Ureter (tissue), 1 donor: Measurements from ENCODE around the gene ENOX1. TPM values are rescaled to one million over a fixed set of nuclear protein-coding genes. Genes with fewer than 3 reads are reported as not detected.

Experiments used
- DNase-seq: peaks from one replicate; pipeline ENCODE4 v3.0.0-alpha.2; 2020; ENCODE audit warnings: low spot score
- total RNA-seq: library from RNA; stranded (reverse); gene quantifications from one replicate; pipeline ENCODE4 v1.2.4, GENCODE V29; 2023
- donor health status: DM: yes; HTN: yes; CAD: no.

The ENOX1 gene
- total RNA-seq, 1 donor from 2014 or later: 7.1 TPM

GRCh38 chr13:43289470-43290255 is 497.1 kb downstream of the ENOX1 start:
- DNase-seq: no peak

- no peak for DNase-seq
Observed at GRCh38 chr13:43286751-43287150, 500.0 kb downstream of the ENOX1 start.

DNA sequence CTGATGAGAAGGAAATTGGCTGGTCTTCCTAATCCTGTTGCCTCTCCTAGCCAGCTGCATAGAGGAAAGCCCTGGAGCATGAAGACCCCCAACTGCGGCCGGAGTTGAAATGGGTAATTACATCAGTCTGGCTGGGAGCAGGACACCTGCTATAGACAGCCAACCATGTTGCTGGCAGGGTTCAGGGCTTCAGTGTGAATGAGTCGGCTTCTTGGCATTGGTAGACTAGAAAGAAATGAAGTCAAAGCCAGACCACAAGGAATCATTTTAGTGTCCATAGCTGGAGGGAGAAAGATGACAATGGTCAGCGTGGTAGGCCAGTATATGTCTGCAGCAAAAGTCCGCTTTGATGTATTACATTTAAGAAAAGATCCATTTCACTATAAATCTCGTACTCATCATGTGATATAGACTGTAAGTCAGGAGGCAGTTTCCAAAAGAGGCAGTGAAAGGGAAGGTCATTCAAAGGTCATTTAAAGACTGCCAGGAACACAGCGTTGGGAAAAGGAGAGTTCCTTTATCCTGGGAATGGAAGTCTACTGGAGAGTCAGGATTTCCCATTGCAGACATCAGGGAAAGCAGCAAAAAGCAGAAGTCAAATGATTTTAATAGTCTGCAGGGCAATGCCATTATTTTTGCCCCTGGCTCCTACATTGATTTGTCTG is 500.7 kb downstream of the ENOX1 start:
- DNase-seq: no peak

- no peak for DNase-seq
Observed at GRCh38 chr13:43284162-43284561, 502.6 kb downstream of the ENOX1 start.

DNA sequence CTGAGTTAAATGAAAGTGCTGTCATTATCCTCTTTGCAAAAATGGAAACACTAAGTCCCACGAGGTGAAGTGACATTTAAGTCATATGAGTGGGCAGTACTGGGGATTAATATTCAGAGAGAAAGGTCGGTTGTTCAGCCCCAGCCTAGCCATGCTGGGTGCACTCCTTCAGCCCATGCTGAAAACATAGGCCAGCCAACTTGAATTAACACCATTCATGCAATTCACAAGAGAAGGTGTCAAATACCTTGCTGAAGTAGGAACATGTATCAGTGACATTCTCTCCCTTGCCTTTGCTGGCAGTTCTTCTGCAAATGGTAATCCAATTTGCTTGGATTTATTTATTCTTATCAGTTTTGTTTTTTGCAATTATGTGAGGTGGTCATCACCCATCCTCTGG is 507.1 kb downstream of the ENOX1 start:
- no peak for DNase-seq

GRCh38 chr13:43278127-43278526 is 508.6 kb downstream of the ENOX1 start:
- DNase-seq: no peak

DNA sequence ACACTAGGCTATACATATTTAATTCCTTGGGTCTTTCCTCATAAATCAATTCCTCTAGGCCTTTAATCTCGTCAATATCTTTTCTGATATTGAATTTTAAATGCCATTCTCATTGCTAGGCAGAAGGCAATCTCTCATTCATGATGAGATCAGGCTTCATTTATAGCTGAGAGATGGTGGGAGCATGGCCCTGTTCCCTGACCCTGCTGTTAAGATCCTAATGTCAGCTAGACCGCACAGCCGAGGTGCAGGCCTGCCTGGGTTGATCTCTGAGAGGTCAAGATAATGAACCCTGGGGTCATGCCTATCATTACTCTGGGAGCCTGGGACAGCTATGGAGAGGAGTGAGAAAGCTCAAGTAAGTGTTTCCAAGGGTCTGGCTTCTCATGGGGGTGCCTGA is 509.6 kb downstream of the ENOX1 start:
- no peak for DNase-seq

- no peak for DNase-seq
Observed at GRCh38 chr13:43274881-43275280, 511.9 kb downstream of the ENOX1 start.

GRCh38 chr13:43273362-43273761 is 513.4 kb downstream of the ENOX1 start:
- DNase-seq: no peak

GRCh38 chr13:43272851-43273250 is 513.9 kb downstream of the ENOX1 start:
- DNase-seq: no peak

DNA sequence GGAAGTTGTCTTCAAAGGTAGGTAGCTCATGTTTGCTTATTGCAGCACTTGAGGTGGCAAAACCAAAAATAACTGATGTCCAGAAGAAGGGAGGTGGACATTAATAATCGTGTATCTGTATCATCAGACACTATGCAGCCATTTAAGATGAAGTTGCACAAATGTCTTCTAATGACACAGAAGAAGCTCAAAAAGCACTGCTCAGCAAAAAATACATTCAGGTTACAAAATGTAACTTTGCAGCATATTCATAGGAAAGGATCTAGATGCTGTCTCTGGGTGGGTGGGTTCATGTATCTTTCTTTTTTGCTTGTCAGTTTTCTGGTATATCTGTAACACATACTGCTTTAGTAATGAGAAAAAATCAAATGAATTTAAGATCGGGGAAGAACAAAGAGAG is 515.6 kb downstream of the ENOX1 start:
- DNase-seq: no peak

GRCh38 chr13:43270130-43270830 is 516.5 kb downstream of the ENOX1 start:
- DNase-seq: no peak

DNA sequence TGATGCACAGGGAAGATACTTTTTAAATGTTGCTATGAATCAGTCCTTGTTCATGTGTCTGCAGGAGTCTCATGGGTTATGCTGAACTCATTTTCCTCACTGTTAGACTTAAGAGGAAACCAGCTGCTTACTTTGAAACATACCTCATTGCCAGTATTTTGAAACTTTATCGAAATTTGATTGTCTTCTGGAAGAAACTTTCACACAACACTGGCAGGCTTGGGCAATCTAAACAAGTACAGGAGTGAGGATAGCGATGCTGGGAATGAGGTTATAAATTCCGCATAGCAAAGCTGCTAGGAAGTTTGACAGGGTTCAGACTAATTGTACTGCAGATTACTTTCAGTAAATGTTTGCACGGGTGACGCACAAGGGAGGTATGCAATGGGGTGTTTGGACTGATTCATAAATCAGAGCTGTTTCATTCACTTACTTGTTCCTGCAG is 517.7 kb downstream of the ENOX1 start:
- DNase-seq: peak; percentile 74

DNA sequence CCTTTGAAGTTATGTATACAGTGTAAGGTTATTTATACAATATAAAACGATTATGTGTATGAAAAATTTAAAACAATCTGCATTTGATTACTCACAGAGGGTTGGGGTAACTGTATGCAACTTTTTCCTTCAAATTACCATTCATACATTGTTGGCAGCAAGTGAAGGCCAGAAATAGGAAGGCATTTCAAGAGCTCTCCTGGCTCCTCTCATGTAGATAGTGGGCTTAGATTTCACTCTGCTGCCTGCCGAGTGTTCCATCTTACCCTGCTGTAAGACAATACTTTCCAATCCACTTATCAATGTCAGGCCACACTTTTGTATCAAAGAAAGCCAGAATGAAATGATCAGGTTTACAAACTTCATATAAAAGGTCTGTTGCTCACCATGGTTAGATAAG is 518.1 kb downstream of the ENOX1 start:
- no peak for DNase-seq

- no peak for DNase-seq
Observed at GRCh38 chr13:43267916-43268315, 518.9 kb downstream of the ENOX1 start.

DNA sequence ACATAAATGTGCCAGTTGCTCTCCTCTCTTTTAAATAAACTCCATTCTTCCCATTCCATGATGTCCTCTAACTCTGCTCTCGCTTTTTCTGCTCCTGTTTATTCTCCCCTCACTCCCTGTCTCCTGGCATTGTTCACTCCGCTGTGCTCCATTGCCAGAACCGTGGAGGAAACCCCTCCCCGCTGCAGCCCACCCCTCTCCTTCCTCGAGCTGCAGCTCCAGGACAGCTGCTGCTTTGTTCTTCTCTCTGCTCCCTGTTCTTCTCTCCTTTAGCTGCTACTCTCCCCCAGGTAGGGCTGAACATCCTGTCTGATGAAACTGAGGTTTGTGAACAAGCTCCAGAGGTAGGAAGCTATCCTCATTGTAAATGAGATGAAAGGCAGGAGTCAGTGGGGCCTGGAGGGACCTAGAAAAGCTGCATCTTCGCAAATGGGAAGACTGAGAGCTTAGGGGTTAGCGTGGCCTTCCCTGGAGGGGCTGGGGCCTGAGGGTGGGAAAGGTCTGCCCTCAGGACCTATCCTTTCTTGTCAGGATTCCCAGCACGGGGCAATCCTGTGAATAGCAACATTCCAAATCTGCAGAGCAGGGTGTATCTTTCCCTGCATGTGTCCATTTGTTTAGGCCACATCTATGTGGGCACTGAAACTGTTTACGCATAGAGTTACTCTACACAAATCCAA is 519.7 kb downstream of the ENOX1 start:
- no peak for DNase-seq

DNA sequence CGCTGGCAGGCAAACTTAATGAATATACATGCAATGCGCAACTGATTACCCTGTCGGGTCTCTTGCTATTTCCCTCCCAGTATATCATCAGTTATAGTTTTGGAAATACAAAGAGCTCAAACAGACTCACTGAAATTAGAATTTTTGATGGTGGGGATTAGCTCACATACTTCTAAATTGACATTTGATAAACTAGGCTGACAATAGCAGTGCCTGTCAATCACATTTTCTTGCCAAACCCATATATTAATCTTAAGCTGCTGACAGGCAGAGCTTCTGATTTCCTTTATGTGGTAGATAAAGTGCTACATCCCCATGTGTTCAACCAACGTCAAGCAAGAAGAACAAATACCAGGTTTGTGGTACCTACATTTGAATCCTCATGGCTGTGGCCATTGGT is 521.7 kb downstream of the ENOX1 start:
- DNase-seq: no peak

DNA sequence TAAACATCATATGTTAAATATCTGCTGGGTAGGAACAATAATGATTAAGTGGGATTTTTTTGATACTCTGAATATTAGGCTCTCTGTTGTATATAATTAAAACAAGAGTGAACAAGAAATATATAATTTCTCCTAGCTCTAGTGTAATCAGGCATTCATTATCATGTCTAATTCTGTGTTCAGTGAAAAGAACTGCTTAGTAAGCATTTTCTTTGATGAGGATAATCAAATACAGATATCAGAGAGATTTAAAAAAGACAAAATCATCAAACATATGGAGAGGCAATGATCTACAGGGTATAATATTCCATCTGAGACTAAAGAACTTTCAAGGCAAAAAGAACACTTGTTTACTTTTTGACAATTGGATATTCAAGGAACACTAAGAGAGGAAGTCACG is 522.3 kb downstream of the ENOX1 start:
- no peak for DNase-seq

GRCh38 chr13:43263047-43263446 is 523.7 kb downstream of the ENOX1 start:
- DNase-seq: no peak

GRCh38 chr13:43260999-43261398 is 525.8 kb downstream of the ENOX1 start:
- no peak for DNase-seq

GRCh38 chr13:43258771-43259170 is 528.0 kb downstream of the ENOX1 start:
- no peak for DNase-seq

- no peak for DNase-seq
Observed at GRCh38 chr13:43257765-43258164, 529.0 kb downstream of the ENOX1 start.
